ENCODE data around the gene ABCA13.

- TF ChIP-seq CTCF (conservative IDR thresholded peaks at IDR 0.05), result no peak
- no peak for TF ChIP-seq EZH2 (IDR thresholded peaks at IDR 0.05; ENCODE audit: low read depth)
Measured at GRCh38 chr7:48398191-48398590, 226.9 kb downstream of the ABCA13 start.

Measured in PC-9 (cell line).